HG03558 (cell line): Measurements from ENCODE around the gene CDC37L1.

Experiments used
- ATAC-seq: cut with Tn5 transposase; IDR thresholded peaks from one replicate; pipeline ENCODE4 v1.9.1; 2021; ENCODE audit warnings: moderate number of reproducible peaks; ENCODE audit not compliant: unreplicated experiment; ENCODE audit errors: extremely low read depth

The CDC37L1 gene

GRCh38 chr9:4667681-4668080, 11.7 kb upstream of the CDC37L1 start:
- no peak for ATAC-seq

GRCh38 chr9:4668604-4669003, 10.8 kb upstream of the CDC37L1 start:
- ATAC-seq, result no peak

- ATAC-seq, result no peak
Observed at GRCh38 chr9:4669890-4670289, 9.5 kb upstream of the CDC37L1 start.

- ATAC-seq, result no peak
Observed at GRCh38 chr9:4670591-4670990, 8.8 kb upstream of the CDC37L1 start.

GRCh38 chr9:4671737-4672136, 7.6 kb upstream of the CDC37L1 start:
- no peak for ATAC-seq

GRCh38 chr9:4674783-4675182, 4.6 kb upstream of the CDC37L1 start:
- ATAC-seq, result no peak

- ATAC-seq, result no peak
Observed at GRCh38 chr9:4677392-4677791, 2.0 kb upstream of the CDC37L1 start.

- ATAC-seq, result no peak
Observed at GRCh38 chr9:4678679-4679267, 596 bp upstream of the CDC37L1 start.

- ATAC-seq, result no peak
Observed at GRCh38 chr9:4680173-4680525, 780 bp downstream of the CDC37L1 start.

- ATAC-seq, result no peak
Observed at GRCh38 chr9:4680750-4681149, 1.4 kb downstream of the CDC37L1 start.

GRCh38 chr9:4684820-4685219, 5.5 kb downstream of the CDC37L1 start:
- no peak for ATAC-seq

GRCh38 chr9:4686112-4686511, 6.7 kb downstream of the CDC37L1 start:
- no peak for ATAC-seq

- no peak for ATAC-seq
Observed at GRCh38 chr9:4686584-4686983, 7.2 kb downstream of the CDC37L1 start.

- ATAC-seq, result no peak
Observed at GRCh38 chr9:4689021-4689420, 9.7 kb downstream of the CDC37L1 start.

GRCh38 chr9:4689687-4690104, 10.3 kb downstream of the CDC37L1 start:
- ATAC-seq, result peak; percentile 44

- peak; percentile 39 for ATAC-seq
Observed at GRCh38 chr9:4690144-4690543, 10.8 kb downstream of the CDC37L1 start.

- ATAC-seq, result no peak
Observed at GRCh38 chr9:4691795-4692194, 12.4 kb downstream of the CDC37L1 start.

GRCh38 chr9:4700091-4700490, 20.7 kb downstream of the CDC37L1 start:
- no peak for ATAC-seq

- no peak for ATAC-seq
Observed at GRCh38 chr9:4700932-4701331, 21.6 kb downstream of the CDC37L1 start.

- no peak for ATAC-seq
Observed at GRCh38 chr9:4701526-4701925, 22.2 kb downstream of the CDC37L1 start.

GRCh38 chr9:4704129-4704528, 24.8 kb downstream of the CDC37L1 start:
- no peak for ATAC-seq

- ATAC-seq, result no peak
Observed at GRCh38 chr9:4706021-4706420, 26.7 kb downstream of the CDC37L1 start.
